Skeletal muscle tissue (tissue), 4 donors: ENCODE results near the gene FUCA1. TPM values are rescaled to one million over a fixed set of nuclear protein-coding genes. Genes with fewer than 3 reads are reported as not detected.

Source experiments
- H3K27ac ChIP-seq: one replicate; pipeline ENCODE4 v1.7.0; 2013; ENCODE audit warnings: mild to moderate bottlenecking, low read depth, low read length, inconsistent platforms
- H3K27me3 ChIP-seq, 3 donors: one replicate each; pipeline ENCODE4 v1.7.0; 2013; ENCODE audit warnings: low read length in 3 of 3; ENCODE audit not compliant: control insufficient read depth in 3 of 3, insufficient read depth in 3 of 3
- H3K36me3 ChIP-seq, 3 donors: one replicate each; pipeline ENCODE4 v1.7.0; 2013; ENCODE audit warnings: low read length in 3 of 3; ENCODE audit not compliant: control insufficient read depth in 3 of 3, insufficient read depth in 3 of 3
- H3K4me1 ChIP-seq, 3 donors: one replicate each; pipeline ENCODE4 v1.7.0; 2013; ENCODE audit warnings: low read length in 3 of 3, mild to moderate bottlenecking in 3 of 3; ENCODE audit not compliant: control insufficient read depth in 3 of 3, insufficient read depth in 3 of 3
- H3K4me3 ChIP-seq, 3 donors: one replicate each; pipeline ENCODE4 v1.7.0; 2013; ENCODE audit warnings: low read length in 3 of 3
- H3K9ac ChIP-seq, 3 donors: one replicate each; pipeline ENCODE4 v1.7.0; 2013; ENCODE audit warnings: low read length in 3 of 3, mild to moderate bottlenecking in 3 of 3, moderate library complexity in 2 of 3, low read depth in 1 of 3
- H3K9me3 ChIP-seq, 3 donors: one replicate each; pipeline ENCODE4 v1.7.0; 2013; ENCODE audit warnings: low read length in 3 of 3; ENCODE audit not compliant: control insufficient read depth in 3 of 3
- total RNA-seq: library from RNA; depleted of rRNA; stranded (reverse); fragments of >200 nt; gene quantifications from one replicate; pipeline ENCODE4 v1.2.3, GENCODE V29; 2014
- donor health status: Osteomylitis.

Gene FUCA1
- total RNA-seq, 1 donor from 2014 or later = 21.9 TPM

DNA sequence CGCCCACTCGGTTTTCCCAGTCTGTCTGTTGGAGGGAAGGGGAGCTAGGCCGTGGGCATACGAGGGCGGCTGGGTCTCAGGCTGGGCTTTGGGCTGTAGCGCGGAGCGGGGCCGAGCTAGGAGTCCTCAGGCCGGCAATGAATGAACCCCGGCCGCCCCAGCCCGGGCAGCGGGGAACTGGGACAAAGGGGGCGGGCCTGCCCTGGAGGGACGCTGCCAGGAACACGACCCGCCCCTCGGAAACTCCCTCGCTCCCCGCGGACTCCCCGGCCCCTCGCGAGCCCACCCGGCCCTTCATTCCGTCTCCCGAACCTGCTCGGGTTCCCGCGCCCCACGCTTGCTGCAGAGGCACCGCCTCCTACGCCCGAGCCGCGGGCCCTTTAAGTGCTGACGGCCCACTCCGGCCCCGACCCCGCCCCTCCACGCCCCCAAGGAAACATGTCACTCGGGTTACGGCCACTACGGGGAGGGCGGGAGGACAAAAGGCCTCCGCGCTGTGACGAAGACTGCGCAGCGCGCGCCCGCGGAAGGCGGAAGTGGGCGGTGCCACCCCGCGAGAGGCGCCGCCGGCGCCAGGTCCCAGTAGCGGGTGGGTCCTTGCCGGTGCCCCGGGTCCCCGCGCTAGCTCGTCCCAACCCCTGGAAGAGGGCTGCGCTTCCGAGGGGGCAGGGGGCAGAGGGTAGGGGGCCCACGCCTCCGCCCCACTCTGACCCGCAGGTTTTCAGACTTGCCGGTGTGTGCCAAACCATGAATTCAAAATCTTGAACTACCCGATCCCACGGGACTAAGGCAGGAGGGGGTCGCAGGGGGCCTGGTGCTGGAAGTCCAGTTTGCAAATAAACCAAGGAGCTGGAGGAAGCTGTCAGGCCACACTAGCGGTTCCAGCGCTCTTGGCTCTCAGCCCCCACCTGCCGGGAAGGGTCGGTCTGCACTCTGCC is 67.4 kb downstream of the FUCA1 start, which contains the start of gene GALE:
Gene GALE, minus strand, starts transcription at position 355 of the 938 bp plus-strand sequence. CDS start 1,747 bp downstream, outside the sequence.
- Histone ChIP-seq H3K9me3 (no peaks in the 10 kb centered on the region), H3K4me3 (peak within 1 kb of the TSS; percentile 85 to 90 (median 87)), H3K9ac (peak within 1 kb of the TSS; percentile 85 to 87 (median 86)), H3K36me3 (peaks cover 19 to 34% (median 34%) of the 10 kb centered on the region in 3 donors), H3K27me3 (no peaks in the 10 kb centered on the region), H3K27ac (peak within 1 kb of the TSS; percentile 88), H3K4me1 (peaks cover 19 to 37% (median 25%) of the 10 kb centered on the region in 3 donors)

DNA sequence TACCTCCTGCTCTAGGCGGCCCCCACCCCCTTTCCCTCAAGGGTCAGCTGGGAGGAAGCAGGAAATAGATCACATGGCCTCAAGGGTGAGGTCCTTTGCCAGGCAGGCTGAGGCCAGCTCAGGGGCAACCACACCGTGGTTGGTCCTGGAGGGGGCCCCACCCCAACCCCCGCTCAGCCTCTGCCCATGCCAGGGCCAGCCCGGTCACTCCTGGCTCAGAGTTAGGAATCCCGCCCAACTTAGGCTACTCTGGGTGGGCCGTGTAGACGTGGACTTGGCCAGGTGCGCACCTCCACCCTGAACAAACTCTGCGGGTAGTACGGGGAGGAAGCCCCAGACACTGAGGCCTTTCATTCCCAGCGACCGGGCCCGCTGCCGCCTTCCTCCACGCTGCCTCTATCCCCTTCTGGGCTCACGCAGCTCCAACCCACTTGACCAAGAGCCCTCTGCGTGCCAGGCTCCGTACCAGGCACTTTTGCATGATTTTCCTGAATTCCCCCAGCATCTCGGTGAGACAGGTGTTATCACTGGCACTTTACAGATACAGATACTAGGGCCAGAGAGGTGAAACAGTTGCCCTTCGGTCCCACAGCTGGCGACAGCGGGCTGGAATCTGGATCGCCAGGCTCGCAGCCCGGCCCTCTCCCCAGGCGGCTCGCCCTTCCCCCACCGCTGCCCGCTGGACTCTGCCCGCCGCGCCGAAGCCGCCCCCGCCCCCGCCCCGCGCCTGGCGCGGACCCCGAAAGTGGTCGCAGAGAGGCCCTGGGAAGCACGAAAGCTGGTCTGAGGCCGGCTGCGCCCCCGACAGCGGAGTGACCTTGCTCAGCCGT is 68.3 kb downstream of the FUCA1 start:
- H3K27ac ChIP-seq = peak overlapping the region; percentile 88
- H3K27me3 ChIP-seq = no peaks in the 10 kb centered on the region
- peak overlapping the region; percentile 79 to 85 (median 85) for H3K9ac ChIP-seq
- peaks cover 12 to 29% (median 27%) of the 10 kb centered on the region in 3 donors for H3K36me3 ChIP-seq
- H3K4me3 ChIP-seq = peak overlapping the region; percentile 76 to 90 (median 87)
- no peaks in the 10 kb centered on the region for H3K9me3 ChIP-seq
- peaks cover 19 to 37% (median 25%) of the 10 kb centered on the region in 3 donors for H3K4me1 ChIP-seq

DNA sequence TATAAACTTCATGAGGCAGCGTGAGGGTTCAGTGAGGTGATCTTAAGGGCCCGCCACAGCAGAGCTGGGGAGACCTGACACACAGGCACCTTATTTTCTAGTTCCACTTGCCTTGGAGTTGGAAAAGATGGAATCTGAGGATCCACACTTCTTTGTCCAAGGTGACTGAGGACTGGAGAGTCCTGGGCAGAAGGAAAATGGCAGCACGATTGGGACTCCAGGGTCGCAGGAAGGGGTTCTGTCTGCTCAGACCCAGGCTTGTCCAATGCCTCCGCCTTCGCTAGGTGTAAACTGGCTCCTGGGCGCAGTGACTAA is 68.9 kb downstream of the FUCA1 start:
- Histone ChIP-seq H3K9me3 (no peaks in the 10 kb centered on the region), H3K36me3 (peaks cover 12 to 25% (median 23%) of the 10 kb centered on the region in 3 donors), H3K4me3 (peak overlapping the region; percentile 76 to 90 (median 87)), H3K9ac (peak overlapping the region in 2 of 3 donors; percentile 85), H3K27me3 (no peaks in the 10 kb centered on the region), H3K4me1 (peaks cover 19 to 37% (median 25%) of the 10 kb centered on the region in 3 donors), H3K27ac (peak overlapping the region; percentile 88)

DNA sequence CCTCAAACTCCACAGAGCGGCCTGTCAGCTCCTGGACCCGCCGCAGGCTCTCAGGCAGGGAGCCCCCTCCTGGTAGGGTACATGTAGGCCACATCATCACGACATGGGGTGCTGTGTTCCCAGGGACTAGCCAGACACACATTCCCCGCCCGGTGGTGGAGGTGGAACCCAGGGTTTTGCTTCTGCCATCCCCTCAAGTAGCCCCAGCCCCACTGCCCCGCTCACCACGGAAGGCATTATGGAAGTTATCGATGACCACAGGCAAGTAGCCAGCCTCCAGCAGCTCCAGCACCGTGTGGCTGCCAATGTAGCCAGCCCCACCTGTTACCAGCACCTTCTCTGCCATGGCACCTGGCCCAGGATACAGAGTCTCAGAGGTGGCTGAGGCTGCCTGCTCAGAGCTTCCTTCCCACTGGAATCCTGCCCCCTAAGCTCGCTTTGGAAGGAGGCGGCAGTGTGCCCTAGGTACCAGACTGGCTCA is 69.4 kb downstream of the FUCA1 start:
- Histone ChIP-seq H3K9ac (peak overlapping the region in 1 of 3 donors; percentile 85), H3K4me1 (peaks cover 19 to 37% (median 25%) of the 10 kb centered on the region in 3 donors), H3K27ac (peak overlapping the region; percentile 88), H3K4me3 (no peak overlapping the region), H3K27me3 (no peaks in the 10 kb centered on the region), H3K9me3 (no peaks in the 10 kb centered on the region), H3K36me3 (peaks cover 9 to 23% (median 20%) of the 10 kb centered on the region in 3 donors)

DNA sequence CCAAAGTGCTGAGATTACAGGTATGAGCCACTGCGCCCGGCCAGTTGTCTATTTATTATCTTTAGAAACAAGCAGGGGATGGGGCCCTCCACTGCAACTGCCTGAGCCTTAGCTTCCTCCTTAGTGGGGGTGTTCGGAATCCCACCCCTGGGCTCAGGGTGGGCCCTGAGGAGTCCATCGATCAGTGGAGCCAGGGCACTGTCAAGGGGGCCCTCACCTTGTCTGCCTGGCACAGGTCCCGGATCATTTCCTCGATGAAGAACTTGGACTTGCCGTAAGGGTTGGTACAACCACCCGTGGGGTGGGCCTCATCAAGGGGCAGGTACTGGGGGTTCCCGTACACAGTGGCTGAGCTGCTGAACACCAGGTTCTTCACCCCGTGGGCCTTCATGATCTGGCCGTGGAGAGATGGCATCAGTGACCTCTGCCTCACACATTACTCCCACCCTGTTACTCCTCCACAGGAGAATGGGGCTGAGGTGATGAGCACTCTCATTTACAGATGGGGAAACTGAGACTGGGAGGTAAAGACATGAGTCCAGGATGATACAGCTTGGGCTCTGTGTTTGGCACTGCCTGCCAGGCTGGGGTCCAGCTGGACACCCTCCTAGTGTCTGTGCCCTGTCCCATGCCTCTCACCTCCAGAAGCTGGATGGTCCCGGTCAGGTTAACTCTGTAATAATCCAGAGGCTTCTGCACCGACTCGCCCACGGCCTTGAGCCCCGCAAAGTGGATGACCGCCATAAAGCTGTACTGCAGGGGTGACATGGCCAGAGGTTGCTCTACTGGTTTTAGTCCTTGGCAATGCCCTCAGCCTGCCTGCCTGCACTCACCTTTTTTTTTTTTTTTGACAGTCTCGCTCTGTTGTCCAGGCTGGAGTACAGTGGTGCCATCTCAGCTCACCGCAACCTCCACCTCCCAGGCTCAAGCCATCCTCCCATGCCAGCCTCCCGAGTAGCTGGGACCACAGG is 70.3 kb downstream of the FUCA1 start:
- Histone ChIP-seq H3K4me3 (no peak overlapping the region), H3K9ac (no peak overlapping the region), H3K27ac (no peak overlapping the region), H3K4me1 (peaks cover 25 to 46% (median 33%) of the 10 kb centered on the region in 3 donors), H3K36me3 (peaks cover 15 to 22% (median 19%) of the 10 kb centered on the region in 3 donors), H3K9me3 (no peaks in the 10 kb centered on the region), H3K27me3 (no peaks in the 10 kb centered on the region)

DNA sequence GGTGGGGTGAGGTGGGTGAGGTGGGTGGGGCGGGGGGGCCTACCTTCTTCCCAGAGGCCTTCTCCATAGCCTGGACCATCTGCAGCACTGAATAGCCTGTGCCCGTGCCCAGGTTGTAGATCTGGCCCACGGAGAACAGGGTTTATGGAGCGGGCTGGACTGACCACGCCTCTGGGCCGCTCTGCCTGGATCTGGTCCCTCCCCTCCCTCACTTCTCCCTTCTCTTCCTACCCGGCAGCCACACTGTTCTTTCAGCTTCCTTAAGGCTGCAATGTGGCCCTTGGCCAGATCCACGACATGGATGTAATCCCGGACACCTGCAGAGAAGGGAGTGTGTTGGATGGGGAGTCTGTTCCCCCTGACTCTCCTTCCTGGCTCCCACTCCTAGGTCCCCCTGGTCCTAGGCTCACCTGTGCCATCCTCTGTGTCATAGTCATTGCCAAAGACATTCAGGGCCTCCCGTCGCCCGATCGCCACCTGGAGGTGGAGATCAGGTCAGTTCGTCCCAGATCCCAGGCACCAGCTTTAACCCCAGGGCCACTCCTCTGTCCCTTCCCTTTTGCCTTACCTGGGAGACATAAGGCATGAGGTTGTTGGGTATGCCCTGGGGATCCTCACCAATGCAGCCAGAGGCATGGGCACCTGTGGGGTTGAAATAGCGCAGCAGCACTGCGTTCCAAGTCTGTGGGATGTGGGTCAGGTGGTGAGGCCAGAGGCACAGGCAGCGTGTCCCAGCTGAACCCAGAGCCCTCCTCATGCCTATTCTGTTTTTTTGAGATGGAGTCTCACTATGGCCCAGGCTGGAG is 71.4 kb downstream of the FUCA1 start:
- H3K27me3 ChIP-seq = no peaks in the 10 kb centered on the region
- no peaks in the 10 kb centered on the region for H3K9me3 ChIP-seq
- no peak overlapping the region for H3K9ac ChIP-seq
- H3K4me3 ChIP-seq = no peak overlapping the region
- peaks cover 35 to 51% (median 42%) of the 10 kb centered on the region in 3 donors for H3K4me1 ChIP-seq
- H3K36me3 ChIP-seq = peaks cover 15 to 19% (median 17%) of the 10 kb centered on the region in 3 donors
- H3K27ac ChIP-seq = no peak overlapping the region

DNA sequence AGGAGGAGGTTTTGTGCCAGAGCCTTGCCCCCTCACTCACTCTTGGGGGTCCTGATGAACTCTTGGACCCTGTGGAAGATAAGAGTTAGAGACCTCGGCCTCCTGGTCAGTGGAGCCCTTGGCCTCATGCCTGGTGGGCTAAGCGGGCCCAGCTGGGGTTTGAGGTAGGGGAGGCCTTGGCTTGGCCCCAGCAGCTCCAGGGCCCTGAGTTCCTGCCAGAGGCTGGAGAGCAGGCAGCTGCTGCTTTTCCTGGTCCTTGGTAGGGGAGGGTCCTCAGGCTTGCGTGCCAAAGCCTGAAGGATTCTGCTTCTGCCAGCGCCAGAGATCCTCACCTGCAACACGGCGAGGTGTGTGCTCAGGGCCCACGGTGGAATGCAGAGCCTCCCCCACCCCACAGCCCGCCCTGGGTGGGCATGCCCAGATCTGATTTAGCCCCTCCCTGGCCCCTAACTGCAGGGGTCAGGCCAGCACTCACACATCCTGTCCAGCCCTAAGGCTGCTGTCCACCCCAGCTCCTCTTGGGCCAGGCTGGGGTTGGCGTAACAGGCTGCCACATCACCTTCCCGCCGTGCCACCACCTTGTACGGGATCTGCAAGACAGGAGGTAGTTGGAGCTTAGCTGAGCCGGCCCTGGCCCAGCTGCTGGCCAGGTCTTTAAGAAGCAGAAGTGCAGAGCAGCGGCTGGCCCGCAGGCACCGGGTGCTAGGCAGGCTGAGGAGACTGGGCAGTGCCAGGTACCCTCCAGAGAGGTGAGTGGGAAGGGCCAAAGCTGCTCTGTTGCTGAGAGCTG is 72.2 kb downstream of the FUCA1 start:
- Histone ChIP-seq H3K36me3 (peaks cover 15 to 19% (median 17%) of the 10 kb centered on the region in 3 donors), H3K4me3 (no peak overlapping the region), H3K9ac (no peak overlapping the region), H3K27ac (no peak overlapping the region), H3K9me3 (no peaks in the 10 kb centered on the region), H3K27me3 (no peaks in the 10 kb centered on the region), H3K4me1 (peaks cover 33 to 46% (median 37%) of the 10 kb centered on the region in 3 donors)
